Forelimb muscle (tissue), 1 donor: ENCODE results near the gene FABP2. TPM values are rescaled to one million over a fixed set of nuclear protein-coding genes. Genes with fewer than 3 reads are reported as not detected.
"Not testable (repeated sequence)": the region's sequence is repeated elsewhere in the genome, so short reads cannot be mapped to it uniquely, and the experiment has no call there.

Source experiments
- DNase-seq: peaks from one replicate; pipeline ENCODE4 v3.0.0-alpha.2; 2013; ENCODE audit warnings: low read depth
- polyA plus RNA-seq: library from polyadenylated mRNA; unstranded; fragments of 120-200 nt; gene quantifications from one replicate; pipeline ENCODE4 v1.2.1, GENCODE V29; 2013; ENCODE audit not compliant: insufficient read length

The FABP2 gene
- not detected for polyA plus RNA-seq

DNA sequence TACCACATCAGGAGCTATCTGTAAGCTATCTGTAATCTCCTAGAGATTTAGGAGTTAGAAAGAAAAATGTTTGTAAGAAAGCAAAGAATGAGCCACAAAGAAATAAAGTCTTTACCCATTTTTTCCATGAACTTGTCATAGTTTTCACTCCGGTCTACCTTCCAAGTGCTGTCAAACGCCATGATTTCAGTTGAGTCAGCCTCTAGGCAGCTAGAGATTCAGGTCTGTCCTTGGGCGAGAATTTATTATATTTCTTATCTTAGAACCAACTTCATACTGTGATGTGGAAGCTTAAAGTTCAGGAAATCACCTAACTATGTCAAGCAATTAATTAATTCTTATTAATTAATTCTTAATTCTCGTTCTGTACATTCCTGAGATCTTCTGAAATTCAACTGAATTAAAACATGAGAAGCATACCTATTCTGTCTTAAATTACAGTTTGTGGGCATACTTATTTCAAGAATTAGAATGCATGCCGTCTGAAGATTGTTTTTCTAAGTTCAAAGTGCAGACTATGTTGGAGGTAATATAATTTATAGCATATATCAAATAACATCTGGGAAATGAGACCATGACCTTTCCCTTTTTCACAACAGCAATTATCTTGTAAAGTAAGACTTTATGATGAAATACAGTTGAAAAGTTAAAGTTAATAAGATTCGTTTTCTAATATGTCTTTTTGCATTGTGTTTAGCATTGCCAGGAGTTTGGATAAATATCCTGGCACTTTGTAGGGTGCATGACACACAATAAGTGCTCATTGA is at the start of gene FABP2:
Gene FABP2, minus strand, starts transcription at position 218 of the 767 bp plus-strand sequence. Its CDS starts 36 bp downstream, at position 182.
- DNase-seq, result no peak

DNA sequence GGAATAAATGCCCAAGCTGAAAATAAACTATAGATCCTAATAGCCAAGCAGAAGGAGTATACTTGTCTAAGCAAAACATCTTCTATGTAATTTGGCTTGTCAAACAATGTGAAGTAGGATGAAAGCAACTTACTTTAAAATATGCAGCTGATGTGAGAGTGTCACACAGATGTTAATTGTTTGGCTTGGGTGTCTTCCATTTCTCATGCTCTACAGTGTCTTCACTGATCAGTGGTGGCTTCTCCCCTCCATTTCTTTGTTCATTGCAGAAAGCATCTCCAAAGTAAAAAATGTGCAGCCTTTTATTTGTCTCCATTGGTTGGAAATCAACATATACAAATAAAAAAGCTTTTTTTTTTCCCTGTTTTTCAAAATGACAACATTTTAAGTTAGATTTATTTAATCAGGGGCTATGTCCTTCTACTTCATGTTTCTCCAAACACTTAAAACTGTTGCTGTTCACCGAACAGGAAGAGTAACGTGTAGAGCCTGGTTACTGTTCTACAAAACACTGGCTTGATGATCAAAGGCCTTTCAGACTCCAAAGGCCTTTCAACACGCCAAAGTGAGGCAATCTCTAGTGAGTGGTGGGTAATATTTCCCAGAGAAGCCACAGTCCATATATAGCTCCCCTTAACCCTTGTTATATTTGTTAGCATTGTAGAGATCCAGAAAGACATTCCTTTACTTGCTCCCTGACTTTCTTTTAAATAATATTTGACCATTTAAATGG is 49.2 kb upstream of the FABP2 start:
- not testable (repeated sequence) for DNase-seq

DNA sequence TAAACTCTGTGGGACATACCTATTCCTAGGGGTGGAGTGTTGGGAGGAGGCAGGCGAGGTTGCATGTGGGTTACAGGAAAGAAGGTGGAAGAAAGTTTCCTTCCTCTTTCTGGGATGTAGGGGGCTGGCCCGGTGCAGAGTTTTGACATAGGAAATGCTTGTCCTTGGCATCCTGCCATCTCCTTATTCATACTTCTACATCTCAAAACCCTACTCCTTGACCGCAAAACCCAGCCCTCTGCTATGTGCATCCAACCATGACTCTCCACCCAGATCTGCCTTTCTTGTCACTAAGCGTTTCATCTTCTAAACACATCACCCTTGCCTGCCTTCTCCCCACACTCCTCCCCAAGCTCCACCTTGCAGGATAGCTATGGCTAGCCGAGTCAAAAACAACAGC is 48.5 kb upstream of the FABP2 start:
- not testable (repeated sequence) for DNase-seq

DNA sequence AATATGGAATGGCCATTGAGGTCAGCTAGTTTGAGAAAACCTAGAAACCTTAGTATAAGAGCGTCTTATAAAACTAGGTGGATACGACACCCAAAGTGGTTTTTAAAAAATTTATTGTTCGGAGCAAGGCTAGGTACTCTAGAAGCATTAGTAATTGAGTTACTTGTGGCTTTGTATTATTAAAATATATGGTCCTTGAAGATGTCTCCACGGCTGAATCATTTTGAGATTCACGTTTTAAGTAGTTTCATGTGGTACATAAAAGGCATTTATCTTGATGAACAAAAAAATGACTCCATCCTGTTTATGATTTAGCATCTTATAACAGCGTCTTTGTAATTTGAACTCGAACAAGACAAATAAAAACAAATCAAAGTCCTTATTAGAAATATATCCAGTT is 44.9 kb upstream of the FABP2 start:
- DNase-seq, result not testable (repeated sequence)

DNA sequence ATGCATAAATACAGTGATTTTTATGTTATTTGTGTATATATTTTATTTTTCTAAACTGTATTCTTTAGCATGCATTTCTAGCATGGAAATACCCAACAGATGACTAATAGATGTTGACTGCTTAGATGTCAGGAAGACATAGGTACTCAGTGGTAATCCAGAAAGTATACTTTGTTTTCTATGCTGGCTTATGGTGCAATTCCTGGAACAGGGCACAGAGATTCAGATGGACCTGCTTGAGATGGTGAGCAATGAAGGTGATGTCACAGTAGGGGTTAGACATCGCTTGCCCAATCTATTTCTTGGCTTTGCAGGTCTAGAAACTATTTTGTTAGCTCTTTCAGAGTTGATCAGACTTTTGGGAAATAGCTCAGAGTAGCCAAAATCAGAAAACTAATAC is 42.3 kb upstream of the FABP2 start:
- DNase-seq, result not testable (repeated sequence)

DNA sequence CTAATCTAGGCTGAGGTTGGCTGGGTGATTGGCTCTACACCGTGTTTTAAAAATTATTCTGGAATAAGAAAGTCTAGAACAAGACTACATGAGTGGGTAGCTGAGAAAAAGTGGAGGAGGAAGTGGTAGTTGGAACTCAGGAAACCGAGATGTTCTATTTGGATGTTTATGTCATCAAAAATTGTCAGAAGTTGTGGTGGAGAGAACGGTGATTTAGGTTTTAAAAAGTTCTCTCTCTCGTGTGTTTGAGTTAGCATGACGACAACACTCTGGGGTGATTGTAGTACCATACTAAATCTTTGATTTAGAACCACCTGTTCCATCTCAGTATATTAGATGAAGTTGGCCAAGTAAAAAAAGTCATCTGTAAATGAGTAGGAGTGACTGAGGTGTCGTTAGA is 41.4 kb upstream of the FABP2 start:
- not testable (repeated sequence) for DNase-seq

DNA sequence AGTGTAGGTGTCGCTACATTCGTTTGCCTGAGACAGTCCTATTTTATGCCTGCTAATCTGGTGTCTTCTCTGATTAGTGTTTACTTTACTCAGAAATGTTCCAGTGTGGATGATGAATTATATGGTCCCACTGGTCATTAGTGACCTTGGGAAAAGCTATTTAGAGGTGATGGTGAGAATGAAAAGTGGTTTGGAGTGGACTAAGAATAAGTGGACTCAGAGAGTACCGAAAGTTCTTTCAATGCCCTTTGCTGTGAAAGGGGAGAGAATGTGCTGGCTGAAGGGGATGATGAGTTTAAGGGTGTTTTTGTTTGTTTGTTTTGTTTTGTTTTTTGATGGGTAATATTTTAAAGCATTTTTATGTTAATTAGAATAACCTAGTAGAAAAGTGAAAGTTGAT is 40.5 kb upstream of the FABP2 start:
- DNase-seq, result not testable (repeated sequence)

DNA sequence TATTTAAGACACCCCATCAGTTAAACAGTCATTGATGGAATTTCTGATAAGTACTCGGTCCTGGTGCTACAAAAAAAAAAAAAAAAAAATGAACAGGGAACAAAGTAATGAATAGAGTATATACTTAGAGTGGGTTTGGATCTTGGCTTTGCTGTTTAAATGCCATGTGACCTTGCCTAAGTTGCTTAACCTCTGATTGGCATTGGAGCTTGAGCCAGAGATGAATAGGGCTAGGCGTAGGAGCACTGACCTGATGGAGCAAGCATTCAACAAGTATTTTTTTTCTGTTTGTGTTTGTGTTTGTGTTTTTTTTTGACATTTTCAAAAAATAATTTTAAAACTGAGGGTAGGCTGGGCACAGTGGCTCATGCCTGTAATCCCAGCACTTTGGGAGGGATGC is 37.9 kb upstream of the FABP2 start:
- DNase-seq, result not testable (repeated sequence)

DNA sequence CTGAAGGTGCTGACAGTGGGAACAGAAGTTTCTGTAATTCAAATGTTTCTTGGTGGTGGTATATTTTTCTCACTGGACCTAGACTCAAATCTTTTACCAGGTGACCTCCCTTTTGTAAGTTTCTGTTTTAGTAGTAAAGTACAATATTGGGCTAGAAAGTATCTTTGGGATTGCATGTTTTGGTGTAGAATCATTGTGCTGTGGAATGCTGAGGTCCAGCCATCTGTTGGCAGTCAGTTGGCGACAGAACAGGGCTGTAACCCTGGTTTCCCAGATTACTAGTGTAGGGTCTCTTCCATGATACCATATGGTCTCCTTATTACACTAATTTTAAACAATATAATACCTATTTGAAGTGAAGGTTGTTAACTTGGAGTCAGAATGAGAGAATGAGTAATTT is 34.9 kb upstream of the FABP2 start:
- DNase-seq, result not testable (repeated sequence)

DNA sequence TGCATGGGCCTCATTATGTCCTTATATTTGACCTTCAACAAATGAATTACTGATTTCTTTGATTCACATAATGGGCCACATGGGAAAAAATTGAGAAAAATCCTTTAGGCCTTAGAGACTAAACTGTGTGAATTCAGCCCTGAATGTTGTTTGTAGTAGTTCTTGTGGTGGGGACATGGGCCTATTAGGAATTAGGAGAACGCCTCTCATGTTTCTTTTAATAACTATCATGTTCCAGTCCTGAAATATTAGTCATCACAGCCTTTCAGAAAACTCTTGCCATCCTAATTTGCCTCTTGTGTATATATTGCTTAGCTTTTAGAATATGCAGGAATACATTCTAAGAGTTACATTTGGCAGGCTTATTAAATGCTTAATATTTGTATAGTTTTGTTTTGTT is 34.1 kb upstream of the FABP2 start:
- DNase-seq, result not testable (repeated sequence)

DNA sequence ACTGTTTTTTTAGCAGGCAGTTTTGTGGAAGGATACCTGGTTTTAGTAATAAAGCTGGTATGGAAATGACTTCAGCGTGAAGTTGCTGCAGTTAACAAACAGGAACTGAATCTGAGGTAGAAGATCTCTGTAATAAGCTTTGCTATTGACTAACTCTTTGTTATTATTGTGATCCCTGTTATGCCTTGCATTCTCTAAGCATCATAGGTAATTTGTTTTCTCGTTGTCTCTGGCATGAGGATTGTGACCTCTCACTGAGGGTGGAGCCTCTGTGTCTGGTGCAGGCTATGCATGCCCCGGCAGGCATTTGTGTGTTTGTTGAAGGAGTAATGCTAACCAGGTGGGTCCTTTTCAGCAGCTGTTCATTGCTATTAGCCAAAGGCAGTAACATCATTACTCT is 31.4 kb upstream of the FABP2 start:
- not testable (repeated sequence) for DNase-seq

DNA sequence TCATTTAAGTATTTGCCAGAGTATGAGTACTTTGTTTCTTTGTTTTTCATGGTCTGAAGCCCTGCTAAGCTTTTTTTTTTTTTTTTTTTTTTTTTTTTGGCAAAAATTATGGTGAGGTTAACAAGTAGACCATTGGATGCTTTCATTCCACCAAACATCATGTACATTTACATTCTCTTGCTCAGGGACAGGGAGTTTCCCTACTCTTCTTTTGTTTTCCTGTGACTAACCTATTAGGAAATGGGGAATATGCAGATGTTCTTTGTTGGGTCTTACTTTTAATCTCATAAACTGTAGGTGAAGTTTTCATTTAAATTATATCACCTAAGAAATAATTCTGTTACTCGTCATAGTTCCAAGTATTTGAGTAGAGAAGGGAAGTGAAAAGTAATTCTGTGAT is 26.2 kb upstream of the FABP2 start:
- not testable (repeated sequence) for DNase-seq

DNA sequence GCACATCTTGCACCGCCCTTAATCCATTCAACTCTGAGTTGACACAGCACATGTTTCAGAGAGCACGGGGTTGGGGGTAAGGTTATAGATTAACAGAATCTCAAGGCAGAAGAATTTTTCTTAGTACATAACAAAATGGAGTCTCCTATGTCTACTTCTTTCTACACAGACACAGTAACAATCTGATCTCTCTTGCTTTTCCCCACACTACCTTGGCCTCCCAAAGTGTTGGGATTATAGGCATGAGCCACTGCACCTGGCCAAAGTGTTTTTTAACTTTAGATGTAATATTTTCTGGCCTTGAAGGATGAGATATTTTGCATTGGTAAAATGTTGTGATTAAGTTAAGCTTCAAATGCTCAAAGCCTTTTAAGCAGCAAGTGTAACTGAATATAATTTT is 21.4 kb upstream of the FABP2 start:
- not testable (repeated sequence) for DNase-seq

DNA sequence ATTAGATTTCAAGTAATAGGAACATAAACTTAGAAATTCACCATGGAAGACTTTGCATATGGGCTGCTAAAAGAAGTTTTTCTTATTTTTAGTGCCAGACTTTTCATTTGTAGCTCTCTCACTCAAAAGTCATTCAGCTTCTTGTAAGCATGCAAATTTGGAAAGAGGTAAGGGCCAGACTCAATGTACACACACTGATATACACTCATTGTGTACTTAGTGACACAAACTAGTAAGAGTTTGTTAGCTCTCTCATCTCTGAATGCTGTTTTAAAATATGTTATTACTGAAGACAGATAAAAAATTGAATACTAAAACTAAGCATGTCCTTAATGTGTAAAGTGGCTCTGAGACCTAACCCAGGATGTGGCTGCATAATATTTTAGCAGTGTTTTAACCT is 18.0 kb upstream of the FABP2 start:
- DNase-seq, result not testable (repeated sequence)

DNA sequence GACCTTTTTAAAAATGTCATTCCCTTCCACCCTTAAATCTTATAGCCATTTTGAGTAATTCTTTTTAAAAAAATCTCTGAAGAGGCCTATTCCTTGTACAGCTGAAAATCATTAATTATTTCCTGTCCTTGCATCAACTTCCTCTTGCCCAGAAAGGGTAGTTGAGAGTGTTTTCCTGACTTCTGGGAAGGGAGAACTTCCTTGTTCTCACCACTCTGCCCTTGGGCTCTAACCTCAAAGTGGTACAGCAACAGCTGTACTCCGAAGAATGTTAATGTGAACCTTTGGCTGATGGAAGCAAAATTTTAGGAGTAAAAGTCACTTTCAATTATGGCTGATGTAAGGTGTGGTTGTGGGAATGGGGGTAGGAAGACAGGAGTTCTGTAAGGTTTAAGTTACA is 15.1 kb upstream of the FABP2 start:
- no peak for DNase-seq

DNA sequence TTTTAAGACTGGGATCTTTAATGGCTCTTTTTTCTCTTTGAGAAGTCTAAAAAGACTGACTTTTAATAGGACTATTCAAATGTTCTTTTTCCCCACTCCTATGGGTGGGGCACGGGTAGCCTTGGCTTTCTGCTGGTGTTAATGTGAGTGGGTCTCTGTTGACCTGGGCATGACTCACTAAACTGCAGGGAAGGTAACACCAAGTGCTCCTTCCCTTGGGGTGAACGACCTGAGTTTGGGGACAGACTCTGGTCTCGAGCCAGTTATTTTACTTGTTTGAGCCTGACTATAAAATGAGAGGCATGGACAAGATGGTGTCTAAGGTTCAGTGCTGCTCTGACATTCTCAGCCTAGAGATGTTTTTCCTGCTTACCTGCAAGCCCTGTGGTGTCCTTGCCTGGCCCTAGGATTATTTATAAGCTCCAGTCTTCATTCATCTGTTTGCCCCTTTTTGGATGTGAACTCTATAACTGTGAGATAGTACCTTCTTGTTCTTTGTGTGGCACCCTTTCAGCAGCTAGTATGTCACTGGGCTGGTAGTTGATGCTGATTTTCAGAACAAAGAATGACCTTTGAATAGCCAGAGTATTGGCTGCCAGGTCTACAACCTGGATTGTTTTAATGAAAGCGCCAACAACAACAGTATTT is 14.5 kb upstream of the FABP2 start:
- DNase-seq, result not testable (repeated sequence)

DNA sequence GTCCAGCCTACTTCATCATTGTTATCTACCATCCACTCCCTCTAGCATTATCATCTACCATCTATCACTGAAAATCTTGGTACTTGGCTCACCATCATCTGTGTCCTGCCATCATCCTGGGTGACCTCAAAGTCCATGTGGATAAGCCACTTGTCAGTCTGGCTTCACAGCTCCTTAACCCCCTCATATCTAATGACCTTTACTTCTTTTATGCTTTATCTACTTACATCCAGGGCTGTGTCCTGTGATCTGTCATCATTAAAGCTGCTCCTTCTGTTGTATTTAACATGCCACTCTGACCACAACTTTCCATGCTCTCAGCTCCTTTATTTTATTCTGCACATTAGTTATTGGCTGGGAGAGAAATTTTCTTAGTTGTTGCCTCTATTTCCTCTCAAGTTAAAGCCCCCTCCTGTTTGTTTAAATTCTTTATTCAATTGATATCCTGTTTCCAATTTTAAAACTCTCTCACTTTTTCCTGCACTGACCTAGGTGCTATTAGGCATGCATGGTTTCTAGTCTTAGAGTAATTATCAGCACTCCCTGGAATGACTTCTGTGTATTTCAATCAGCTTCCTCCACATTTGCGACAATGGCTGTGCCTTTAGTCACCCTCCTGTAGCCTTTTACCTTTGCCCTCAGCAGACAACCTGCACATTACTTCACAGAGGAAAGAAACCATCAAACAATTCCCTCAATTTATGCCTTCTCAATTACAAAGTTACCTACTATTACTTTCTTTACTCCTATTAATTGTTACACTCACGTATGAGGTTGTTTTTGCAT is 8.1 kb upstream of the FABP2 start:
- no peak for DNase-seq

DNA sequence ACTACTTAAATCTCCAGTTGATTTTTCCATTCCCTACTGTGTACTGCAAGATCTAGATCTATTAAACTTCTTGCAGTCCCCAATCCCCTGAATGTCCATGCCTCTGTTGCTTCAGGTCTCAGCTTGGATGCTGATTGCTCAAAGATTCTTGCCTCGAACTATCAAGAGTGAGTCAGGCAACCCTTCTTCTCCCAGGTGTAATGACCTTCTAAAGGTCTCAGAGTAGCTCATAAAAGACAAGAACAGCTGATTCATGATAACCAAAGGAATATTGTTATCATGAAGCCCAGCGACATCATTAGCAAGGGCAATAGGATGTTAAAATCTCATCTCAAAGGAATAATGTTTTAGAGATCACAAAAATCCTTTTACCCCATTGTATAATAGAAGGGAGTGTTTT is 6.8 kb upstream of the FABP2 start:
- DNase-seq, result no peak

DNA sequence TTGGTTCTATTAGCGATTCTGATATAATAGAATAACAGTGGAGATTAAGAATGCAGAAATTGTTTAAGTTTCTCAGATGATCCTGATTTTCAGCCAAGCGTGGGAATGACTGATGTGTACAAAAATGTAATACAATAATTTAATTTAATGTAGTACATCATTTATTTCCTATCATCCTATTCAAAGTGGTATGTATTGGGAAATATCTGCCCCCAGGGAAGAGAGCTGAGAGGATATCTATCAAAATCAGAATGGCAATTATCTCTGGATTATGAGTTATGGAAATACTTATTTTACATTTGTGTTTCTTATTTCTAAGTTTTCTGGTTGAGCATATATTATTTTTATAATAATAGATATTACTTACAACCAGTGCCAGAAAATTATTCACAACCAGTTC is 3.9 kb downstream of the FABP2 start:
- no peak for DNase-seq

DNA sequence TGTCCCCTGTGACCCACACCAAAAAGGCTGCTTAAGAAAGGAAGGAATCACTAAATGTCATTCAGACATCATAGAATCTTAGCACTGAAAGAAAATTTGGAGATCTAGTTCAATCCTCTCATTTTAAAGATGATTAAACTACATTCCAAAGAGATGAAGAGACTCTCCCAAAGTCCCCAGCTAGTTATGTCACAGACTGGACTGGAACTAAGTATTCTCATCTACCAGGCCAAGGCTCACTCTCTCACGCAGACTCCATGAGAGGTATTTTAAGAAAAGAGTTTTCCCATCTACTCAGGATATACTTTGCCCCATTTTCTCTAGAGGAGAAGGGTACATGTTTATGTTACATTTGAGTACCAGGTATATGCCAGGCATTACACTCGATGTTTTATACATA is 6.9 kb downstream of the FABP2 start:
- no peak for DNase-seq

DNA sequence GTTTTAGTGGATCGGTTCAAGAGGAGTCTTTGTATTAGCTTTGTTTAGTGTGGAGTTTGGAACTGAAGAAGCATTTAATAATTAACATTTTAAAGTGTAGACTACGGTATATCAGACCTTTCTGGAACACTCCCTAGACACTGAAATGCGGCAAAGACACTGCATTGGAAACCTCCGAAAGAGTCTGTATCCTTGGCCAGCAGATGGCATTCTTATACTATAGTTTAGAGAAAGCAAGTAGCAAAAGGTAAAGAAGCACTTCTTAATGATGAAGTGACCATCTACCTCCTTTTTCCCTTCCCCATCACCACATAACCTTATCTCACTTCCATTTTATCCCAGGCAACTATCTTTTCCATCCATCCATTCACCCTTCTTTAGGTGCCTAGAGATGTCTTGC is 7.6 kb downstream of the FABP2 start:
- DNase-seq, result no peak

DNA sequence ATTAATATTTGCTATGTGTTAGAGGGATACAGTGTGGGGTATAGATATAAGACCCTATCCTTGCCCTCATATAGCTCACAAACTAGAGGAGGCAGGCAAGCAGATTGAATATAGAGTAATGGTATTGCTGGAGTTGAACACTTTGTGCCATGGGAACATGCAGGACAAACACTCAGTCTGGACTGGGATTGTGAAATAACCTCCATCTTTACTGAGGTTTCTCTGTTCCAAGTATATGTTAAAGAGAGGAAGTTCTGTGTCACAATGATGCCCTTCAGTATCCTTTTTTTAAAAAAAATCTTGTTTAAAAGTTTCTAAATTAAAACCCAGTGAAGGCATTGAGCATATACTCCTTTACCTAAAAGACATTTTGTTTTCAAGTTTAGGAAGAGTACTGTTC is 8.7 kb downstream of the FABP2 start:
- DNase-seq, result no peak
